Erythroblast (primary cell): Measurements from ENCODE around the gene SERAC1.

Source experiments
- GATA1 ChIP-seq: IDR thresholded peaks from 2 replicates; pipeline ENCODE4 v1.6.1; 2011; ENCODE audit warnings: low read depth, mild to moderate bottlenecking, control low read depth, low read length, moderate library complexity
- POLR2A ChIP-seq: IDR thresholded peaks from 2 replicates; pipeline ENCODE4 v1.6.1; 2011; ENCODE audit warnings: mild to moderate bottlenecking, low read length

GRCh38 chr6:158071121-158072082 lies 96.7 kb downstream of the SERAC1 start:
- TF ChIP-seq POLR2A (no peak), GATA1 (no peak)
